ENCODE measurements around the gene SULT1A2.
A peak's percentile ranks its signal among the peaks of the same experiment; 100 is the strongest.
"Not testable (repeated sequence)": the region's sequence is repeated elsewhere in the genome, so short reads cannot be mapped to it uniquely, and the experiment has no call there.

Gene SULT1A2

DNA sequence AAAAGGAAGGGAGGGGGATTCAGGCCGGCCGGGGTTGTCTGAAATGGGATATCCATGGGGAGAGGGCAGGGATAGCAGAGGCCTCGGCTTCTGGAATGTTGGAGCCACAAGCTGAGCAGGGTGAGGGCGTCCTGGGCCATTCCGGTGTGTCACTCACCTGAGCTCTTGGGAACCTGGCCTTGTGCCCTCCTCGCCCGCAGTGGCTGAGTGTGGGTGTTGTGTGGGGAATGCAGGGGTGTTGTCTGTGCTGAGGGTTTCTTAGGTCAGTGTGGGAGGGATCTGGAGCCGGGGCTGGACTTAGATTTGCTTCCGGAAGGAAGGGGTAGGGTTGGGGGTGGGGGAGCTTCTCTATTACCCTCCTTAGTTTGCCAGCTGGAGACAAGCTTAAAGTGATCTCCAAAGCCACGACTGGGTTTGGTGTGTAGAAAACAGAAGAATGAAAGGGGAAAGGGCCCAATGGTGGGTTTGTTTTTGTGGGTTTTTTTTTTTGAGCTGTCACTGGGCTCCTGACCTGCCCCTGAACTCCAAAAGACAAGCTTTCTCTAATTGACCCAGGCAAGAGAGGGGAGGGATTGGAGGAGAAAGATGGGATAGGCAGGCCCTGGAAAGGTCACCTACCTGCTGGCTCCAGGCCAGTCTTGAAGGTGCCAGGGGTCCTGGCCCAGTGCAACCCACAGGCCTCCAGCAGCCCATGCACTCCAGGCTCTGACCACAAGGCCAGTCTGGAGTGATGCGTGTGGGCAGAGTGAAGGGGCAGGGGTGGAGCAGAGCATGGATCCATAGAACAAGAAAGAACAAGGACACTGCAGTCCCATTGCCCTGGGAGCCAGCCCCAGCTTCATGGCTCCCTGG, at the start of gene SULT1A2:
Gene SULT1A2, minus strand, starts transcription at position 211 of the 852 bp plus-strand sequence. CDS start 1,120 bp downstream, outside the sequence.
- DNase-seq (ENCODE audit: low read depth), result peak; percentile 73

DNA sequence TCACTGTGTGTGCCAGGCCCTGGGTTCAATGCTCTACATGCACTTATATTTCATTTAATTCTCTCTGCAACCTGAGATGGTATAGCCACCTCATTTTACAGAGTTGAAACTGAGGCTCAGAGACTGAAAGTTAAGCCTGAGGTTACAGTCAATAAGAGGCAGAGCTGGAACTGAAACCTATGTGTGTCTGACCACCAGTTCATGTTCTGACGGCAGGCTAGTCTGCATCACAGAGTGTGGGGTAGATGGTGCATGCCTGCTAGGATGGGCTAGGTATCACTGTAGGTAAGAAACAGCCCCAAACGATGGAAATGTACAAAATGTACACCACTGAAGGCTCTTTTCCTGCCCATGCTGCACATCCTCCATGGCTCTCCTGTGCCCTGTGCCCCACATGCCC, 43.1 kb upstream of the SULT1A2 start:
- DNase-seq (ENCODE audit: low read depth), result not testable (repeated sequence)

DNA sequence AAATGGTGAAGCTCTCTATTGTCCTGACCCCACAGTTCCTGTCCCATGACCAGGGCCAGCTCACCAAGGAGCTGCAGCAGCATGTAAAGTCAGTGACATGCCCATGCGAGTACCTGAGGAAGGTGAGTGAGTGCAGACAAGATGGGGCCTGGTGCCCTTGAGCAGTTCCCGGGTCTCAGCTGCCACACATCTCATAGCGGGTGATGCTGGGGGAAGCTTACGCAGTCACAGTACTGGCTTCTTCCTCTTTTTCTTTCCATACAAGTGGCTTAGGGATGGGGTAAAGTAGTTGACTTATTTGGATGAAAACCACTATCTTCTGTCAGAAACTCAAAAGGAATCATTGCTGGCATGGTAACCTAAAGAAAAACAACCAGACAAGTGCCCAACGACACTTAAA, 41.5 kb upstream of the SULT1A2 start:
- DNase-seq (ENCODE audit: low read depth), result not testable (repeated sequence)

DNA sequence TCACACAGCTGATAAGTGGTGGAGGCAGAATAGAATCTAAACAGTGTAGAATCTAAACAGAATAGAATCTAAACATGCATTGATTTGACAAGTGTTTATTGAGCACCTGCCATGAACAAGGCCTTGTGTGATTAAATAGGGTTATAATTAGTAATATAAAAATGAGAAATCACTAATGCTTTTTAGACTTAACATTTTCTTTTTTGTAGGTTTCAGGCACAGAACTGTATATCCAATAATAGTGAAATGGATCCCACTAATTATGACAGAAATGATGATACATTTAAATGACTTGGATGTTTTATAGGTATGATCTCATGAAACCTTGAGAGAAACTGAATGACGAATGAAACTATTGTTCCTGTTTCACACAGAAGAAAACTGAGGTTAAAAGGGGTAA, 40.9 kb upstream of the SULT1A2 start, which contains the start of gene NPIPB8:
Gene NPIPB8, plus strand, starts transcription at position 301 of the 400 bp plus-strand sequence. CDS start 296 bp downstream, outside the sequence.
- DNase-seq (ENCODE audit: low read depth), result not testable (repeated sequence)

DNA sequence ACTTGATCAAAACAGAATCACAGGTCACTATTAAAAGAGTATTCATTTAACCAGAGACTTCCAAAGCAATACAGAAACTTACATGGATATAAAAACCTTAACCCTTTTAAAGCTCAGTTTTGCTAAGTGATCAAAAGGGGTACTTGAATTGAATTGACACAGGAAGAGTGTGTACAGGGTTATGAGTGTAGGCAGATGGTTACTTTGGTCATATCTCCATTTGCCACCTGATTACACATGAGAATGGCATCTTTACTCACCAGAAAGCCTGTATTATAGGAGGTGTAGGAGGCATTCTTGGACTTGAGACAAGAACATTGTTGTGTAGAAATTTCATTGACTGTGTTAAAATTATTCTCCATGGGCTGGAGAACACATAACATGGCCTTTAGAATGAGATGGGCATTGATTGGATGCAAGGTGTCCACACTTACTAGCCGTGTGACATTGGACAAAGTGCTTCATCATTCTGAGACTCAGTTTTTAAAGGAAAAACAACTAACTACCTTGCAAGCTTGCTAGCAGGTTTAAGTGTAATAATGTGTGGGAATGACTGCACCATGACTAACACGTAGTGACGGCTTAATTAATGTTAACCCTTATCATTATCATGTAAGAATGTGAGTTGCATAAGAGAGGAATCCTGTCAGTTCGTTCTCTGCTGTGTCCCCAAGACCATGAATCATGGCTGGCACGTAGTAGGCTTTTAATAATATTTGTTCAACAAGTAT, 39.4 kb upstream of the SULT1A2 start:
- not testable (repeated sequence) for DNase-seq (ENCODE audit: low read depth)

DNA sequence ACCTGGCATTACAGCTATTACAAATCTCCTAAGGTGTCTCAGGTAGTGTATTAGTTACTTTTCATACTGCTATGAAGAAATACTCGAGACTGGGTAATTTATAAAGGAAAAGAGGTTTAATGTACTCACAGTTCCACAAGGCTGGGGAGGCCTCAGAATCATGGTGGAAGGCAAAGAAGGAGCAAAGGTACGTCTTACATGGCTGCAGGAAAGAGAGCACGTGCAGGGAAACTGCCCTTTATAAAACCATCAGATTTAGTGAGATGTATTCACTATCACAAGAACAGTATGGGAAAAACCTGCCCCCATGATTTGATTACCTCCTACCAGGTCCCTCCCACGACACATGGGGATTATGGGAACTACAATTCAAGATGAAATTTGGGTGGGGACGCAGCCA, 34.1 kb upstream of the SULT1A2 start:
- DNase-seq (ENCODE audit: low read depth), result not testable (repeated sequence)

DNA sequence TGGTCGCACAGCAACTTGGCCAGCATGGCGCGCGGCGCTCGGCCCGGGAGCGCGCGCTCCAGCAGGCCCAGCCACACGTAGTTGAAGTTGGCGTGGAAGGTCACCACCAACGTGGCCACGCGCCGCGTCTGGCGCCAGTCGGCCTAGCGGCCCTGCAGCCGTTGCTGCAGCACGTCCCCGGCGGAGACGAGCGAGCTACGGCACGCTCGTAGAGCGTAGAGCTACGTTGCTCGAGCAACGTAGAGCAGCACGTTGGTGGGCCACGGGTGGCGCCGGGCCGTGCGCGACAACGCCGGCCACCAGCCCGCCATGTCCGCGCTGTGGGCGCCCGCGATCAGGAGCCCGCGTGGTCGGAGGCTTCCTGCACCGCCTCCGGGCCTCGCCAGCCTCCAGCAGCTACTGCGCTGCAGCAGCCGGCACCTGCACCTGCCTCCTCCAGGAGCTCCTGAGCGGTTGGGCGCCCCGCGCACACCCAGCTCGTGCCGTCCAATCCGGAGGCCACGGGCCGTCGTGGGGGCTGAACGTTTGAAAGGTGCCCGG, 26.4 kb upstream of the SULT1A2 start:
- DNase-seq (ENCODE audit: low read depth), result peak; percentile 46

DNA sequence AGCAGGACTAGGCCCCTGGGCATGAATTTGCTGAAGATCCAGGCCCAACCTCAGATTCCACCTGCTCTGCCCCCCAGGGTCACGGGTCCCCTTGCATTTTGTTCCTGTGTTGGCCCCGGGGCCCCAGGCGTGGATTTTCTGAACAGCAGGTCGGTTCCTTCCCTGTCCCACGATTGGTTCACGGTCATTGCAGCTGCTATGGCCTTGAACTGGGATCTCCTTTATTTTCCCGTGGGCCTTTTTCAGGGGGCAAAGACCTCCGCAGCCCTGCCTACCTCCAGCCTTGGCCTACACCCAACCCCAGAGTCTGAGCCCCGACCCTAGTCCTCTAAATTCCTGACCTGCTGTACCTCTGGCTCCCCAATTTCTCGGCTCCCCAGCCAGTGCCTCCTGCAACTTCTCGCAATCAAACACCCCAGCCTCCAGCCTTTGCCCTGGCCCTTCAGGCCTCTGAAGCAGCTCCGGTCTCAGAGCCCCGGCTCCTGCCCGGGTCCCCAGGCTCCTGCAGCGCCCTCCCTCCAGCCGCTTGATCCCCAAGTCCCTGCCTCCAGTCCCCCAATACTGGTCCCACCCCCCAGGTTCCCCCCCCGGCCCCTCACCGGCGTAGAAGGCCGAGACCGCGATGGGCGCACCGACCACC, 25.8 kb upstream of the SULT1A2 start:
- not testable (repeated sequence) for DNase-seq (ENCODE audit: low read depth)

DNA sequence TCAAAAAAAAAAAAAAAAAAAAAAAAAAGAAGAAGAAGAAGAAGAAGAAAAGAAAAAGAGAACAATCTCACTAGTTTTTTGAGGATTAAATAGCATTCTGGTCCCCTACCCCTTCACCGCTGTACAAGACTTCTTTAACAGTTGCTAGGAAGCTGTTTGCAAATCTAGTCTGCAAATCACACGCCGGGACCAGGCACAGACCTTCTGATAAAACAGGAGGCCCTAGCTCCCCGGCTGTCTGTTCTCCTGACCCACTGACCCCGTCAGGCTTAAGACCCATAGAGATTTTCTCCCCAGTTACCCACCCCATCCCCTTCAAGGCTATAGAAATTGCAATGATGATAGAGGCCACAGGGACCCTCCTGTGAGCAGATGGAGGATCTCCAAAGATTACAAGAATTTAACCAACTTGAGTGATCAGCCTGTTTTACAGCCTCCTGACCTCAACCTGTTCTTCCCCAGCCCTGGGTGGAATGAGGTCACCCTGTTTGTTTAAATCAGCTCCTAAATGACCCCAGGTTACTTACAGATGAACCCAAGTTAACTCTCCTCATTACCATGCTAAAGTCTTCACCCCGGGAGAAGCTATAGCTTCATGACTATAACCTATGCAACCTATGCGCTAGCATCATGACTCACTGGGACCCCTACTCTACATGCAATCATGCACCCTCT, 24.8 kb upstream of the SULT1A2 start:
- DNase-seq (ENCODE audit: low read depth), result no peak

DNA sequence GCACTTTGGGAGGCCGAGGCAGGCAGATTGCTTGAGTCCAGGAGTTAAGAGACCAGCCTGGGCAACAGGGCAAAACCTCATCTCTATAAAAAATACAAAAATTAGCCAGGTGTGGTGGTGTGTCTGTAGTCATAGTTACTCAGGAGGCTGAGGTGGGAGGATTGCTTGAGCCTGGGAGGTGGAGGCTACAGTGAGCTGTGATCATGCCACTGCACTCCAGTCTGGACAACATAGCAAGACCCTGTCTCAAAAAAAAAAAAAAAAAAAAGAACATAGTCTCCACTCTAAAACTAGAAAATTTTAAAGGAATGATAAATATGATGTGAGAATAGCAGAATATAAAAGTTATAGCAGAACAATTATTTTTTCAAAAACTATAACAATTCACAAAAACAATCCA, 23.5 kb upstream of the SULT1A2 start:
- DNase-seq (ENCODE audit: low read depth), result not testable (repeated sequence)

DNA sequence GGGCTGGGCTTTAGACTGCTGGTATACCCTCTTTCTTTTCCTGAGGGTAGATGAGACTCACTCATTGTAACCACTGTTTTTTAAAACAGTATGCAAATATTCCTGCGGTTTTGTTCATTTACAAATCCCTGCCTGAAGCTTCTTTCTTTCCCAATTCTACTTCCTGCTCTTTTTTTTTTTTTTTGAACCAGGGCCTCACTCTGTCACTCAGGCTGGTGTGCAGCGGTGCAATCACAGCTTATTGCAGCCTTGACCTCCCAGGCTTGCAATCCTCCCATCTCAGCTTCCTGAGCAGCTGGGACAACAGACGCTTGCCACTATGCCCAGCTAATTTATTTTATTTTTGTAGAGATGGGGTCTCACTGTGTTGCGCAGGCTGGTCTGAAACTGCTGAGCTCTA, 21.0 kb upstream of the SULT1A2 start:
- DNase-seq (ENCODE audit: low read depth), result no peak

DNA sequence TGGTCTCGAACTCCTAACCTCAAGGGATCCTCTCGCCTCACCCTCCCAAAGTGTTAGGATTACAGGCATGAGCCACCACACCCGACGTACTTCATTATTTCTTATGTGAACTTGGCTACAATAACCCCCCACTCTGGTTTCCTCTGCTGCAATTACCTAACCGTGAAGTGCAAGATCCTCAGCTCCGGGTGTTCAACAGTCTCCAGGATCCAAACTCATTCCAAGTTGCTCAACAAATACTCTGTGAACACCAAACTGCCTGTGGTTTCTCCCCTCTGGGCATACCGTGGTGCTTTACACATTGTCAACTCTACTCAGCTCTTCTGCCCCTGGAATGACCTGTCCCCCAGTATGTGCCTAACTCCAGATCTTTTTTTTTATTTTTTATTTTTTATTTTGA, 19.8 kb upstream of the SULT1A2 start:
- no peak for DNase-seq (ENCODE audit: low read depth)

DNA sequence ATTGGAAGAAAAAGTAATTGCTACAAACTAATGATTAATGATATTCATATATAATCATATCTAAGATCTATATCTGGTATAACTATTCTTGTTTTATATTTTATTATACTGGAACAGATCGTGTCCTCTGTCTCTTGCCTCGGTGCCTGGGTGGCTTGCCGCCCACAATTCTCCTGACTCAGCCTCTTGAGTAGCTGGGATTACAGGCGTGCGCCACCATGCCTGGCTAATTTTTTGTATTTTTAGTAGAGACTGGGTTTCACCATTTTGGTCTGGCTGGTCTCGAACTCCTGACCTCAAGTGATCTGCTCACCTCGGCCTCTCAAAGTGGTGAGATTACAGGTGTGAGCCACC, 19.4 kb upstream of the SULT1A2 start:
- DNase-seq (ENCODE audit: low read depth), result not testable (repeated sequence)

DNA sequence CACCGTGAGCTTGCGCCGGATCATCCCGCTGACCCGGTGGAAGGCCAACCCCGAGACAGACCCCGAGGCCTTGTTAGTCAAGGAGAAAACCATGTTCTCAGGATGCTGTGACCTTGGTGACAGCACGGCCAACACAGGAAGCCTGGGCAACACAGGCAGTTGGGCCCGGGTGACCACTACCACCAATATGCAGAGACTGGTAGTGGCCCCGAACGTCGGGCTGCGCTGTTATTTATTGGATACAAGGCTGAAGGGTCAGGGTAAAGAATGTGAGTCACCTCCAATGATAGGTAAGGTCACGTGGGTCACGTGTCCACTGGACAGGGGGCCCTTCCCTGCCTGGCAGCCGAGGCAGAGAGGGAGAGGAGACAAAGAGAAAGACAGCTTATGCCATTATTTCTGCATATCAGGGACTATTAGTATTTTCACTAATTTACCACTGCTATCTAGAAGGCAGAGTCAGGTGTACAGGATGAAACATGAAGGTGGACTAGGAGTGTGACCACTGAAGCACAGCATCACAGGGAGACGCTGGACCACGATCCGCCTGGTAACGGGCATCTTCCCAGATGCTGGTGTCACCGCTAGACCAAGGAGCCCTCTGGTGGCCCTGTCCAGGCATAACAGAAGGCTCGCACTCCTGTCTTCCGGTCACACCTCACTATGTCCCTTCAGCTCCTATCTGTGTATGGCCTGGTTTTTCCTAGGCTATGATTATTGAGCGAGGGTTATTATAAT, 18.8 kb upstream of the SULT1A2 start:
- not testable (repeated sequence) for DNase-seq (ENCODE audit: low read depth)

DNA sequence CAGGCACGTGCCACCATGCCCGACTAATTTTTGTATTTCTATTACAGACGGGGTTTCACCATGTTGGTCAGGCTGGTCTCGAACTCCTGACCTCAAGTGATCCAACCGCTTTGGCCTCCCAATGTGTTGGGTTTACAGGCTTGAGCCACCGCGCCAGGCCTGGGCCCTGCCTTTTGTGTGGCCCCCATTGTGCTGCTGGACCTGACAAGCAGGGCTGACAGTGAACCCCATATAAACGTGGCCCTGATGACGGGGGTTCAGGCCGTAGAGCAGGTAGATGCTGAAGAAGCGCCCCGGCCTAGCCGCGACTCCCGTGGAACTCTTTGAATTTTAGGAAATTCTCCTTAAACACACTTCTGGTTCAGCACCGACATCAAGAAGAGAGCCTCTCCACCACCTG, 17.7 kb upstream of the SULT1A2 start:
- DNase-seq (ENCODE audit: low read depth), result not testable (repeated sequence)

DNA sequence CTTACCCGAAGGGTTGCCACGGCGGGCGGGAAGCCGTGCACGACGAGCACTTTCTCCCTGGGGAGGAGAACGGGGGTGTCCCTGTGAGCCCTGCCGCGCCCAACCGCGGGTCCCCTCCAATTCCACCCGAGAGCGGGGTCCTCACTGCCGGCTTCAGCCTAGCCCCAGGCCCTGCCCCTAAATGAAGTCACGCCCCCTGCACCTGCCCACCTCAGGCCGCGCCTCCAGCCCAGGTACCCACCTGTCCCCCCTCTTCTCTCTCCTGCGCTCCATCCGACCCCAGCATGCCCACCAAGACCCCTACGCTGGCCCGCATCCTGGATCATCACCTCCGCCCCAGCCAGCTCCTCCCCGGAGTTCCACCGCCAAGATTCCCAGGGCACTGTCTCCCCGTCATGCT, 17.1 kb upstream of the SULT1A2 start:
- DNase-seq (ENCODE audit: low read depth), result not testable (repeated sequence)

DNA sequence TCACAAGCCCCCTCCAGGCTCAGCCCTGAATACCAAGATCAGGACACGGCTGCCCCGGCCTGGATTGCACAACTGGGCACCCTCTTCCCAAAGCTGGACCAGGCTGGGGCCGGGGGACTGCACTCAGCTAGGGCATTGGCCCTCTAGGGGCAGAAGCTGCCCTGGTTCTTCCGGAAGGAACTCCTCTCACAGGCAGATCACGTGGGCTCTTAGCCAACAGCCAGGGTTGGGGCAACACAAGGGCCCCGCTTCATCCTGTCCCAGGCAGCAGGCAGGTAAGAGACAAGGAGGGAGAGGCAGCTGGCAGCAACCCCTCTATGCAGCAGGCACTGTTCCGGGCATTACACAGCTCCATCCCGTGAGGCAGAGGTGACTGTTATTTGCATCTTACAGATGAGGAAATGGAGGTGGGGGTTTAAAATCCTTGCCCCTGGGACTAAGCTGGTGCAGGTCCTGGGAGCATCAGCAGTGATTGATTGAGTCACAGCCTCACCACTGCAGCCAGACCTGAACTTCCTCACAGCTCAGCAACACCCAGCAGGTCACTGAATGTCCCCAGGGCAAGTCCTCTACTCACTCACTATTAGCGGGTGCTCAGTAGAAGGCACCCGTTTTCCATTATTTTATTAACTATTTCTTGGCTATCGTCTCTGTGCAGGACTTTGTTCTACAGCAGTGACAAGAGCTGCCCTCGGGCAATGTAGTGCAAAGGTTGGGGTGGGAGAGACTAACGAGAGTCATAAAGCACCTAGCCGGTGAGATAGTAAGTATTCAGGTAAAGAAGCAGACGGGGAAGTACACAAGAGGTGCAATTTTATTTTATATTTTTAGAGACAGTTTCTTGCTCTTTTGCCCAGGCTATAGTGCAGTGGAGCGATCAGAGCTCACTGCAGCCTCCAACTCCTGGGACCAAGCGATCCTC, 15.8 kb upstream of the SULT1A2 start:
- not testable (repeated sequence) for DNase-seq (ENCODE audit: low read depth)

DNA sequence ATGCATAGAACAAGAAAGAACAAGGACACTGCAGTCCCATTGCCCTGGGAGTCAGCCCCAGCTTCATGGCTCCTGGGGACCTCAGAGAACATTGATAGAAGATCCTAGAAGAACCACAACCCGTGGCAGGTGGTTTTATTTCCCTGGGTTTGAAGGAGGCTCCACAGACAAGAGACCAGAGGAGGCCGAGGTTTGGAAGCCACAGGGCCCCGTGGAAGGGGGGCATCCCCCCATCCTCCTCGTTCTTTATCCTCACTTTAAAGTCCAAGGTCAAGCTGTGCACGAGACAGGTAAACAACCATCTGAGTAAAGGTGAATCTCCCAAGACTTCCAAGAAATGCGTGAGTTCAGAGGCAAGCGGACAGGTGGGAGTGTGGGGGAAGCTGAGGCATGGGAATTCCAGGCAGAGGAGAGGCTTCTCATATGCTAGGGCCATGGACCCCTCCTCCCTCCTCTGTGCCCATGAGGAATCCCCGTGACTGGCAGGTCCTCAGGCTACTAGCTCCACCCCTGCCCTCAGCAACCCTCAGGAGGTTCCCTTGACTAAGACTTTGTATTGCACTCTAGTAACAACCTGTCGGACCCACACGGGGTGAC, 13.8 kb upstream of the SULT1A2 start:
- no peak for DNase-seq (ENCODE audit: low read depth)

All from CMK (cell line).